ENCODE results near the gene PNKD.

The PNKD gene

DNA sequence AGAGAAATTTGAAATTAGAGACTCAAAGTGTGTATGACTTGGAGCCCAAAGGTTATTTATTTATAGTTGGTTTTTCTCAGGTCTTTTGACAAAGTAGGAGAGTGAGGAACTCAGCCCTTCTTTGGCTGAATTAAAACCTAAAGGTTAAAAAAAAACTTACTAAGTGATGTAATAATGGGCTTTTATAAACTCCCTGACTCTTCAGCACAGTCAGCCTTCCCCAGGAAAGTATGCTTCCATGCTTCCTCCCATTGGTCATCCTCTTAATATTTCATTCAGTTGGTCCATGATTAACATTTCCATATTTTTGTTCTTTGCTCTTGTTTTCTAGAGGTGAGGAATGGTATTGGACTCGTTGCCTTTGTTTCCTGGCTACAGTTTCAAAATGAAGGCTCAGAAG lies 46.1 kb upstream of the PNKD start:
- Histone ChIP-seq H2AFZ (ENCODE audit: low read depth, low read length, severe bottlenecking) (no peak overlapping the region), H3K27me3 (ENCODE audit: low read length) (no peaks in the 10 kb centered on the region), H3K4me2 (ENCODE audit: low read depth, low read length, poor library complexity, severe bottlenecking) (no peak overlapping the region), H3K9me3 (ENCODE audit: insufficient read depth, low read length) (no peaks in the 10 kb centered on the region), H3K9me2 (replicated peaks; ENCODE audit: insufficient read depth, low read length) (no peaks in the 10 kb centered on the region), H3K27ac (ENCODE audit: low read depth, low read length) (no peak overlapping the region), H3K4me3 (ENCODE audit: insufficient read depth, low read length, poor library complexity, severe bottlenecking) (no peak overlapping the region), H4K20me1 (ENCODE audit: low read depth, low read length) (peaks cover 56% of the 10 kb centered on the region), H3K9ac (ENCODE audit: low read length) (no peak overlapping the region), H3F3A (ENCODE audit: insufficient read depth) (peaks cover 11% of the 10 kb centered on the region; the same call in 1 of the 2 replicates), H3K79me2 (ENCODE audit: insufficient read depth, low read length) (peaks cover 82% of the 10 kb centered on the region), H3K36me3 (ENCODE audit: low read length) (peaks cover 51% of the 10 kb centered on the region; the same call in 1 of the 2 replicates)
- TF ChIP-seq EZH2phosphoT487 (conservative IDR thresholded peaks at IDR 0.05; ENCODE audit: low read length) = no peak
- TF ChIP-seq, protein P1, sequence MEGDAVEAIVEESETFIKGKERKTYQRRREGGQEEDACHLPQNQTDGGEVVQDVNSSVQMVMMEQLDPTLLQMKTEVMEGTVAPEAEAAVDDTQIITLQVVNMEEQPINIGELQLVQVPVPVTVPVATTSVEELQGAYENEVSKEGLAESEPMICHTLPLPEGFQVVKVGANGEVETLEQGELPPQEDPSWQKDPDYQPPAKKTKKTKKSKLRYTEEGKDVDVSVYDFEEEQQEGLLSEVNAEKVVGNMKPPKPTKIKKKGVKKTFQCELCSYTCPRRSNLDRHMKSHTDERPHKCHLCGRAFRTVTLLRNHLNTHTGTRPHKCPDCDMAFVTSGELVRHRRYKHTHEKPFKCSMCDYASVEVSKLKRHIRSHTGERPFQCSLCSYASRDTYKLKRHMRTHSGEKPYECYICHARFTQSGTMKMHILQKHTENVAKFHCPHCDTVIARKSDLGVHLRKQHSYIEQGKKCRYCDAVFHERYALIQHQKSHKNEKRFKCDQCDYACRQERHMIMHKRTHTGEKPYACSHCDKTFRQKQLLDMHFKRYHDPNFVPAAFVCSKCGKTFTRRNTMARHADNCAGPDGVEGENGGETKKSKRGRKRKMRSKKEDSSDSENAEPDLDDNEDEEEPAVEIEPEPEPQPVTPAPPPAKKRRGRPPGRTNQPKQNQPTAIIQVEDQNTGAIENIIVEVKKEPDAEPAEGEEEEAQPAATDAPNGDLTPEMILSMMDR (IDR thresholded peaks at IDR 0.05; ENCODE audit: insufficient read depth, low read length, poor library complexity, severe bottlenecking) = no peak

DNA sequence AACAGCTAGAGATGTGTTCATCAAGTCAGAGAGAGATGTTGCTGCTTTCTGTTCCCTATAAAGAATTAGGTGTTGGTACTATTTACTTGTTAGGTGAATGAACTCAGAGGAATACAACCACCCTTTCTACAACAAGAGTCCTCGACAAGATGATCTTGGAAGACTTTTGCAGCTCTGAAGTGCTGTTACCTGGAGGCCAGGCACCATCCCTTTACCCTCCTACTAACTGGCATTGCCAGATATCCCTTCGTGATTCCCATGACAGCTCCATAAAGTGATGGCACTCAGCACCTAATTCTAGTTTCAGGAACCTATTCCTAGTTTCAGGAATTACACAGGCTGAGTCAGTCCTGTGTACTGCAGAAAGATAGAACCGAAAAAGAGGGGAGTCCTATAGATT lies 43.4 kb upstream of the PNKD start:
- Histone ChIP-seq H3K4me2 (ENCODE audit: low read depth, low read length, poor library complexity, severe bottlenecking) (no peak overlapping the region), H3F3A (ENCODE audit: insufficient read depth) (peaks cover 17% of the 10 kb centered on the region; the same call in 1 of the 2 replicates)

DNA sequence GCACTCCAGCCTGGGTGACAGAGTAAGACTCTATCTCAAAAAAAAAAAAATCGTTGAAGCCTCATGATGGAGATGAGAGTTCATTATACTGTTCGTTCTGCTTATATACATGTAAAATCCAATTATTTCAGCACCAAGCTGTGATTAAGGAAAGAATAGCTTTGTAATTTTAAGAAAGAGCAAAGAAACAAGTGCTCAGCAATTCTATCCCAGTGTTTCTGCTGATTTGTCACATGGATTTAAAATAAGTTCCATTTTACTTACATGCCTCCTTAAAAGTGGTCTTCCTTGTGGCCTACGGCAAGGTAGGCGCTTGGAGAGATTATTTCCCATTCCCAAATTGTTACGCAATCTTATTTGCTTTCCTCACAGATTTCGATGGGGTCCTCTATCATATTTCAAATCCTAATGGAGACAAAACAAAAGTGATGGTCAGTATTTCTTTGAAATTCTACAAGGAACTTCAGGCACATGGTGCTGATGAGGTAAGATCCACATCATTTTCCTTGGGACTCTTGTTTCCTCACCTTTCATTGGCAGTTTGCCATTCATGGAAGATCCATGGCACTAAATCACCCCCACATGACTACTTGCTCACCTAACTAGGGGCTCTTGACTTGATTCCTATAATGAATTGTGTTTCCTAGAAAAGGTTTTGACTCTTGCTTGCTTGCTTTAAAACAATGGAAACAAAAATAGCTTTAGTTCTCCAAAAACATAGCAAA lies 41.8 kb upstream of the PNKD start:
- Histone ChIP-seq H3K9ac (ENCODE audit: low read length) (no peak overlapping the region), H3K4me2 (ENCODE audit: low read depth, low read length, poor library complexity, severe bottlenecking) (peak overlapping the region; percentile 6), H4K20me1 (ENCODE audit: low read depth, low read length) (peaks cover 33% of the 10 kb centered on the region), H3K9me2 (replicated peaks; ENCODE audit: insufficient read depth, low read length) (no peaks in the 10 kb centered on the region), H3K79me2 (ENCODE audit: insufficient read depth, low read length) (peaks cover 64% of the 10 kb centered on the region), H3K27me3 (ENCODE audit: low read length) (no peaks in the 10 kb centered on the region), H3K27ac (ENCODE audit: low read depth, low read length) (peak overlapping the region; percentile 68), H3K36me3 (ENCODE audit: low read length) (peaks cover 65% of the 10 kb centered on the region), H2AFZ (ENCODE audit: low read depth, low read length, severe bottlenecking) (no peak overlapping the region), H3F3A (ENCODE audit: insufficient read depth) (peaks cover 17% of the 10 kb centered on the region; the same call in 1 of the 2 replicates), H3K9me3 (ENCODE audit: insufficient read depth, low read length) (no peaks in the 10 kb centered on the region), H3K4me3 (ENCODE audit: insufficient read depth, low read length, poor library complexity, severe bottlenecking) (no peak overlapping the region)
- no peak for TF ChIP-seq EZH2phosphoT487 (conservative IDR thresholded peaks at IDR 0.05; ENCODE audit: low read length)
- TF ChIP-seq, protein P1 (IDR thresholded peaks at IDR 0.05; ENCODE audit: insufficient read depth, low read length, poor library complexity, severe bottlenecking) = no peak

More for the DNA sequence above, 43.4 kb upstream of the PNKD start:
- Histone ChIP-seq H2AFZ (ENCODE audit: low read depth, low read length, severe bottlenecking) (no peak overlapping the region), H3K27ac (ENCODE audit: low read depth, low read length) (no peak overlapping the region), H3K79me2 (ENCODE audit: insufficient read depth, low read length) (peaks cover 80% of the 10 kb centered on the region), H4K20me1 (ENCODE audit: low read depth, low read length) (peaks cover 45% of the 10 kb centered on the region), H3K4me3 (ENCODE audit: insufficient read depth, low read length, poor library complexity, severe bottlenecking) (no peak overlapping the region), H3K36me3 (ENCODE audit: low read length) (peaks cover 60% of the 10 kb centered on the region), H3K9me2 (replicated peaks; ENCODE audit: insufficient read depth, low read length) (no peaks in the 10 kb centered on the region), H3K27me3 (ENCODE audit: low read length) (no peaks in the 10 kb centered on the region), H3K9me3 (ENCODE audit: insufficient read depth, low read length) (no peaks in the 10 kb centered on the region), H3K9ac (ENCODE audit: low read length) (no peak overlapping the region)
- TF ChIP-seq EZH2phosphoT487 (conservative IDR thresholded peaks at IDR 0.05; ENCODE audit: low read length) = no peak
- TF ChIP-seq, protein P1 (IDR thresholded peaks at IDR 0.05; ENCODE audit: insufficient read depth, low read length, poor library complexity, severe bottlenecking) = no peak

All from SU-DHL-6 (cell line).